Right lobe of liver (tissue), 4 donors: ENCODE measurements around the gene B2M.

ENCODE experiments used
- POLR2A ChIP-seq: fragments of 450-650 bp; IDR thresholded peaks from one replicate; pipeline ENCODE4 v1.6.1; 2017; ENCODE audit warnings: antibody characterized with exemption, mild to moderate bottlenecking
- TF ChIP-seq, protein P1 (sequence below), 4 donors: fragments of 200-600 bp in 3 of 4; fragments of 450-650 bp in 1 of 4; IDR thresholded peaks; one replicate each; pipeline versions ENCODE4 v1.5.1 to v1.8.0; 2016 to 2022; ENCODE audit warnings: antibody characterized with exemption in 4 of 4, mild to moderate bottlenecking in 2 of 4
- donor health status: DM: no; HTN: no; CAD: no.
- donor health status: DM: no; HTN: no; CAD: no.
- donor health status: DM: no; HTN: yes; CAD: no.

DNA sequence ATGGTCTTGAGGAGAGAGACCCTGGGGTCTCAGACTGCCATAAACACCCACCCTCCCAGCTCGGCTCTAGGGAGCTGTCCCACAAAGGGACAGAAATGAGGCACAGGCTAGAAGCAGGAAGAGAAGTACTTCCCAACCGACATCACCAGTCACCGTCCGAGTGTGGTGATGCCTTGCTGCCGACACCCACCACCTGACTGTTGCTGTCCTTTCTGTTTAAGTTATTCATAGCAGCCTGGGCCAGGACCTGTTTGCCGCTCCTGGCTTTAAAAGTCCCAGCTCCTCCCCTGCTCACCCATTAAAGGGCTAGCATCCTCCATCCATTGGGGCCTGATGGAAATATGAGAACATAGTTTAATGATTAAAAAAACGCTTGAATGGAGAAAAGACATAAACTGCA is 34.6 kb upstream of the B2M start:
- TF ChIP-seq, protein P1, sequence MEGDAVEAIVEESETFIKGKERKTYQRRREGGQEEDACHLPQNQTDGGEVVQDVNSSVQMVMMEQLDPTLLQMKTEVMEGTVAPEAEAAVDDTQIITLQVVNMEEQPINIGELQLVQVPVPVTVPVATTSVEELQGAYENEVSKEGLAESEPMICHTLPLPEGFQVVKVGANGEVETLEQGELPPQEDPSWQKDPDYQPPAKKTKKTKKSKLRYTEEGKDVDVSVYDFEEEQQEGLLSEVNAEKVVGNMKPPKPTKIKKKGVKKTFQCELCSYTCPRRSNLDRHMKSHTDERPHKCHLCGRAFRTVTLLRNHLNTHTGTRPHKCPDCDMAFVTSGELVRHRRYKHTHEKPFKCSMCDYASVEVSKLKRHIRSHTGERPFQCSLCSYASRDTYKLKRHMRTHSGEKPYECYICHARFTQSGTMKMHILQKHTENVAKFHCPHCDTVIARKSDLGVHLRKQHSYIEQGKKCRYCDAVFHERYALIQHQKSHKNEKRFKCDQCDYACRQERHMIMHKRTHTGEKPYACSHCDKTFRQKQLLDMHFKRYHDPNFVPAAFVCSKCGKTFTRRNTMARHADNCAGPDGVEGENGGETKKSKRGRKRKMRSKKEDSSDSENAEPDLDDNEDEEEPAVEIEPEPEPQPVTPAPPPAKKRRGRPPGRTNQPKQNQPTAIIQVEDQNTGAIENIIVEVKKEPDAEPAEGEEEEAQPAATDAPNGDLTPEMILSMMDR (IDR thresholded peaks at IDR 0.05) = no peak
- TF ChIP-seq POLR2A = no peak
